Measurements from ENCODE around the gene KDM1B.

KDM1B gene

GRCh38 chr6:18240230-18240629 is 85.0 kb downstream of the KDM1B start:
- no peak for DNase-seq

- no peak for DNase-seq
Measured at GRCh38 chr6:18241208-18242038, 86.2 kb downstream of the KDM1B start.

GRCh38 chr6:18242062-18242851 is 87.0 kb downstream of the KDM1B start:
- no peak for DNase-seq

- no peak for DNase-seq
Measured at GRCh38 chr6:18243302-18243893, 88.2 kb downstream of the KDM1B start.

- no peak for DNase-seq
Measured at GRCh38 chr6:18244251-18244650, 89.0 kb downstream of the KDM1B start.

- DNase-seq: no peak
Measured at GRCh38 chr6:18245079-18245478, 89.9 kb downstream of the KDM1B start.

GRCh38 chr6:18245642-18246041 is 90.4 kb downstream of the KDM1B start:
- DNase-seq: no peak

- no peak for DNase-seq
Measured at GRCh38 chr6:18246205-18246604, 91.0 kb downstream of the KDM1B start.

- DNase-seq: no peak
Measured at GRCh38 chr6:18247002-18247401, 91.8 kb downstream of the KDM1B start.

- no peak for DNase-seq
Measured at GRCh38 chr6:18248698-18249097, 93.5 kb downstream of the KDM1B start.

GRCh38 chr6:18249271-18249670 is 94.0 kb downstream of the KDM1B start:
- DNase-seq: no peak

- DNase-seq: no peak
Measured at GRCh38 chr6:18253635-18254034, 98.4 kb downstream of the KDM1B start.

GRCh38 chr6:18254793-18255192 is 99.6 kb downstream of the KDM1B start:
- DNase-seq: no peak

- no peak for DNase-seq
Measured at GRCh38 chr6:18259675-18260447, 104.6 kb downstream of the KDM1B start.

GRCh38 chr6:18260448-18261106 is 105.4 kb downstream of the KDM1B start:
- DNase-seq: peak; percentile 93

- no peak for DNase-seq
Measured at GRCh38 chr6:18261877-18262276, 106.7 kb downstream of the KDM1B start.

- peak; percentile 89 for DNase-seq
Measured at GRCh38 chr6:18262702-18263417, 107.6 kb downstream of the KDM1B start.

GRCh38 chr6:18263418-18264218 is 108.4 kb downstream of the KDM1B start:
- DNase-seq: peak; percentile 53

- DNase-seq: peak; percentile 92
Measured at GRCh38 chr6:18264219-18264922, 109.1 kb downstream of the KDM1B start, which contains the start of gene DEK. Gene DEK (minus strand): TSS chr6:18264530. CDS start chr6:18263987, 543 bp downstream.

GRCh38 chr6:18264923-18265377 is 109.7 kb downstream of the KDM1B start:
- no peak for DNase-seq

Measured in RPMI8226 (cell line).